ENCODE data around the gene CDH23.

DNA sequence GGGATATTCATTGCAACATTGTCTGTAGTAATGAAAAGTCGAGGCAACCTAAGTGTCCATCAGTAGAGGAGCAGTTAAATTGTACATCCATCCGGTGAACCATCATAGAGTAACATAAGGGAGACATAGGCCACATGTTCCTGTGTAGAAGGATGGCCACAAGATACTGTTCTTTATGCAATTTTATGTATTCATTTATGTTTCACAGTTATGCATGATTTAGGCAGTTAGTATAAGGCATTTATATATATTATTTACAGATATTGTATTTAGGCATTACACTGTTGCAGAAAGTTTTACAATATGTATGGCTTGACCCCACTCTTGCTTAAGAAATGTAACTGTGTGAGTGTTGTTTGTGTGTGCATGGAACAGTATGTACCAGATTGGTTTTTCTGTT is 36.0 kb upstream of the CDH23 start:
- TF ChIP-seq, protein P1, sequence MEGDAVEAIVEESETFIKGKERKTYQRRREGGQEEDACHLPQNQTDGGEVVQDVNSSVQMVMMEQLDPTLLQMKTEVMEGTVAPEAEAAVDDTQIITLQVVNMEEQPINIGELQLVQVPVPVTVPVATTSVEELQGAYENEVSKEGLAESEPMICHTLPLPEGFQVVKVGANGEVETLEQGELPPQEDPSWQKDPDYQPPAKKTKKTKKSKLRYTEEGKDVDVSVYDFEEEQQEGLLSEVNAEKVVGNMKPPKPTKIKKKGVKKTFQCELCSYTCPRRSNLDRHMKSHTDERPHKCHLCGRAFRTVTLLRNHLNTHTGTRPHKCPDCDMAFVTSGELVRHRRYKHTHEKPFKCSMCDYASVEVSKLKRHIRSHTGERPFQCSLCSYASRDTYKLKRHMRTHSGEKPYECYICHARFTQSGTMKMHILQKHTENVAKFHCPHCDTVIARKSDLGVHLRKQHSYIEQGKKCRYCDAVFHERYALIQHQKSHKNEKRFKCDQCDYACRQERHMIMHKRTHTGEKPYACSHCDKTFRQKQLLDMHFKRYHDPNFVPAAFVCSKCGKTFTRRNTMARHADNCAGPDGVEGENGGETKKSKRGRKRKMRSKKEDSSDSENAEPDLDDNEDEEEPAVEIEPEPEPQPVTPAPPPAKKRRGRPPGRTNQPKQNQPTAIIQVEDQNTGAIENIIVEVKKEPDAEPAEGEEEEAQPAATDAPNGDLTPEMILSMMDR (IDR thresholded peaks at IDR 0.05) = no peak
- no peak for TF ChIP-seq ZFX (IDR thresholded peaks at IDR 0.05; ENCODE audit: borderline replicate concordance)

All from 22Rv1 (cell line).